Lung (tissue), 12 donors: ENCODE data around the gene NDUFB11. TPM values are rescaled to one million over a fixed set of nuclear protein-coding genes. Genes with fewer than 3 reads are reported as not detected.

Source experiments
- ATAC-seq: fragments of 200-7000 bp; cut with Tn5 transposase; one replicate; pipeline ENCODE4 v1.9.1; 2020; ENCODE audit warnings: moderate number of reproducible peaks; ENCODE audit not compliant: insufficient read depth, low FRiP score
- DNase-seq, 3 donors: peaks; one replicate each; pipeline ENCODE4 v3.0.0-alpha.2; 2013 to 2017
- H3K27ac ChIP-seq, 2 donors: one replicate each; pipeline ENCODE4 v1.5.1; 2013; ENCODE audit warnings: mild to moderate bottlenecking in 2 of 2, moderate library complexity in 2 of 2, control low read depth in 1 of 2, inconsistent platforms in 1 of 2, low read depth in 1 of 2, low read length in 1 of 2
- H3K27me3 ChIP-seq, 3 donors: one replicate each; pipeline ENCODE4 v1.5.1; 2013; ENCODE audit warnings: low read length in 2 of 3; ENCODE audit not compliant: control insufficient read depth in 3 of 3, insufficient read depth in 3 of 3
- H3K36me3 ChIP-seq, 4 donors: one replicate each; pipeline ENCODE4 v1.5.1; 2013; ENCODE audit warnings: low read length in 4 of 4, mild to moderate bottlenecking in 1 of 4, moderate library complexity in 1 of 4; ENCODE audit not compliant: control insufficient read depth in 4 of 4, insufficient read depth in 4 of 4
- H3K4me1 ChIP-seq, 5 donors: one replicate each; pipeline ENCODE4 v1.5.1; 2013; ENCODE audit warnings: low read length in 5 of 5, mild to moderate bottlenecking in 2 of 5, moderate library complexity in 1 of 5; ENCODE audit not compliant: control insufficient read depth in 5 of 5, insufficient read depth in 5 of 5
- H3K4me3 ChIP-seq: one replicate; pipeline ENCODE4 v1.5.1; 2013; ENCODE audit warnings: mild to moderate bottlenecking, control low read depth, moderate library complexity
- H3K9ac ChIP-seq, 2 donors: one replicate each; pipeline ENCODE4 v1.5.1; 2013; ENCODE audit warnings: low read length in 2 of 2, control low read depth in 1 of 2; ENCODE audit not compliant: insufficient read depth in 1 of 2
- H3K9me3 ChIP-seq, 4 donors: one replicate each; pipeline ENCODE4 v1.5.1; 2013; ENCODE audit warnings: low read length in 3 of 4, mild to moderate bottlenecking in 1 of 4, moderate library complexity in 1 of 4; ENCODE audit not compliant: control insufficient read depth in 4 of 4, insufficient read depth in 3 of 4
- WGBS, 2 donors: extraction: QIAGEN DNeasy Blood & Tissue Kit; methylation state at CpG; one replicate each; pipeline ENCODE4 v1.1.7; 2013; 5-methylcytosine and 5-hydroxymethylcytosine counted together
- polyA plus RNA-seq, 2 donors: library from polyadenylated mRNA; stranded (reverse); fragments of 200-250 nt; gene quantifications; one replicate each; pipeline ENCODE4 v1.2.1, GENCODE V29; 2013
- total RNA-seq, 2 donors: library from RNA; depleted of rRNA in 1 of 2; stranded (reverse); fragments of >200 nt in 1 of 2; gene quantifications; one replicate each; pipeline ENCODE4 v1.2.1, GENCODE V29; 2014 to 2021
- TF ChIP-seq, protein P1 (sequence below): IDR thresholded peaks from 2 replicates; pipeline ENCODE4 v1.5.1; 2012; ENCODE audit warnings: mild to moderate bottlenecking; ENCODE audit errors: control extremely low read depth, extremely low read depth
- donor health status: control.
- donor health status: control.
- donor health status: Bipolar disorder and iron deficiency.
- donor health status: healthy.
- donor health status: DM: yes; HTN: yes; CAD: no.

NDUFB11 gene
- total and polyA plus RNA-seq, 4 donors: 69.7 to 96.0 (median 76.0) TPM

DNA sequence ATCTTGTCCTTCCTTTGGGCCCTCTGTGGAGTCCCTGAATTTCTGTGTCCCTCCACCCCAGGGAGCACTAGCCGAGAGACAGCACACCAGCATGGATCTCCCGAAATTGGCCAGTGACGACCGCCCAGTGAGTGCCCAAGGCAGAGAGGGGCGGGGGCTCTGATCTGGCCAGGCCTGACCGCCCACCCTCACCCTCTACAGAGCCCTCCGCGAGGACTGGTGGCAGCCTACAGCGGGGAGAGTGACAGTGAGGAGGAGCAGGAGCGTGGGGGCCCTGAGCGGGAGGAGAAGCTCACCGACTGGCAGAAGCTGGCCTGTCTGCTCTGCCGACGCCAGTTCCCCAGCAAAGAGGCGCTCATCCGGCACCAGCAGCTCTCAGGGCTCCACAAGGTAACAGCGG, 40.7 kb upstream of the NDUFB11 start:
- peaks cover 0 to 28% (median 3%) of the 10 kb centered on the region in 4 donors for H3K36me3 ChIP-seq
- WGBS, 2 donors: 84 to 96% methylated on average over 13 to 17 of the region's 17 CpGs
- H3K9ac ChIP-seq: no peak overlapping the region
- peaks cover 0 to 34% (median 12%) of the 10 kb centered on the region in 3 donors for H3K27me3 ChIP-seq
- ATAC-seq (no peak), DNase-seq (no peak)
- TF ChIP-seq, protein P1, sequence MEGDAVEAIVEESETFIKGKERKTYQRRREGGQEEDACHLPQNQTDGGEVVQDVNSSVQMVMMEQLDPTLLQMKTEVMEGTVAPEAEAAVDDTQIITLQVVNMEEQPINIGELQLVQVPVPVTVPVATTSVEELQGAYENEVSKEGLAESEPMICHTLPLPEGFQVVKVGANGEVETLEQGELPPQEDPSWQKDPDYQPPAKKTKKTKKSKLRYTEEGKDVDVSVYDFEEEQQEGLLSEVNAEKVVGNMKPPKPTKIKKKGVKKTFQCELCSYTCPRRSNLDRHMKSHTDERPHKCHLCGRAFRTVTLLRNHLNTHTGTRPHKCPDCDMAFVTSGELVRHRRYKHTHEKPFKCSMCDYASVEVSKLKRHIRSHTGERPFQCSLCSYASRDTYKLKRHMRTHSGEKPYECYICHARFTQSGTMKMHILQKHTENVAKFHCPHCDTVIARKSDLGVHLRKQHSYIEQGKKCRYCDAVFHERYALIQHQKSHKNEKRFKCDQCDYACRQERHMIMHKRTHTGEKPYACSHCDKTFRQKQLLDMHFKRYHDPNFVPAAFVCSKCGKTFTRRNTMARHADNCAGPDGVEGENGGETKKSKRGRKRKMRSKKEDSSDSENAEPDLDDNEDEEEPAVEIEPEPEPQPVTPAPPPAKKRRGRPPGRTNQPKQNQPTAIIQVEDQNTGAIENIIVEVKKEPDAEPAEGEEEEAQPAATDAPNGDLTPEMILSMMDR: no peak
- no peak overlapping the region for H3K27ac ChIP-seq
- no peaks in the 10 kb centered on the region for H3K9me3 ChIP-seq
- H3K4me3 ChIP-seq: no peak overlapping the region
- no peaks in the 10 kb centered on the region for H3K4me1 ChIP-seq

DNA sequence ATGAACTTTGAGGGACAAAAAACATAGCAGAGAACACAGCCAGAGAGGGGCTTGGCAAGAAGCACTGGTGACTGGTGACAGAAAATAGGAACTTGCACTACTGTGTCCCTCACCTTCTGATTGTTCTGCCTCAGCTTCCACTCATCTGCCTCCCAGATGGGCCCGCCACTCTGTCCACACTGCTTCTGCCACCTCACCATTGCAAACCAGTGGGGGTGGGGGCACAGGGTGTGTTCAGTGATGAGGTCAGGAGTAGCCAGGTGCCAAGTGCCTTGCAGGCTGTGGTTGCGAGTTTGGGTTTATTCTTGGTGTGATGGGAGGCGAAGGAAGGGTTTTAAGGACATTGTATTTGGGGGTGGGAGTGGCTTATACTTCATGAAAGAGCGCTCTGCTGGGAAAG, 40.0 kb upstream of the NDUFB11 start:
- no peak for DNase-seq
- no peak overlapping the region for H3K9ac ChIP-seq
- no peak overlapping the region for H3K27ac ChIP-seq
- ATAC-seq: no peak
- TF ChIP-seq, protein P1: no peak
- WGBS, 2 donors: 87 to 98% methylated on average over 4 of the region's 4 CpGs
- no peaks in the 10 kb centered on the region for H3K9me3 ChIP-seq
- H3K27me3 ChIP-seq: peaks cover 0 to 34% (median 11%) of the 10 kb centered on the region in 3 donors
- H3K4me1 ChIP-seq: no peaks in the 10 kb centered on the region
- no peak overlapping the region for H3K4me3 ChIP-seq
- peaks cover 0 to 32% (median 4%) of the 10 kb centered on the region in 4 donors for H3K36me3 ChIP-seq

DNA sequence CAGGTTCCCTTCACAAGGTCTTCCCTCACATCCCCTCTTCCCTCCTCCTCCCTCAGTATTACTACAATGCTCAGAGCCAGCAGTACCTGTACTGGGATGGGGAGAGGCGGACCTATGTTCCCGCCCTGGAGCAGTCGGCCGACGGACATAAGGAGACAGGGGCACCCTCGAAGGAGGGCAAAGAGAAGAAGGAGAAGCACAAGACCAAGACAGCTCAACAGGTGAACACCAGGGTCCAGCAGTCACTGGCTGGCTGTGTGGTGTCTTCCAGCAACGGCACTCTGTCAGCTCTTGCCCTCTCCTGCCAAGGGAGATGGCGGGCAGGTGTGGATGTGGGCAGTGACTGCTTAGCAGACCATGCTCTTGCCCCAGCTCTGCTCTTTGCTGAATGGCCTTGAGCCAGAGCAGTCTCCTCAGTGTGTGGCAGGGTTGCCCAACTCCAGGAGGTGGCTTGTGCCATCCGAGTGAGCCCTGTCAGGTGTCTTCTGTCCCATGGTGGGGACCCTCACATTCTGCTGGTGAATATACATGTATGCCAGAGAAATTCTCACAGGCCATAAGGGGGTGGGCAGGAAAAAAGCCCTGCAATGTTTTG, 37.7 kb upstream of the NDUFB11 start:
- H3K36me3 ChIP-seq: peaks cover 0 to 41% (median 4%) of the 10 kb centered on the region in 4 donors
- no peak overlapping the region for H3K9ac ChIP-seq
- 88% methylated on average over 4 to 9 of the region's 9 CpGs for WGBS, 2 donors
- TF ChIP-seq, protein P1: no peak
- DNase-seq (no peak), ATAC-seq (no peak)
- peaks cover 0 to 38% (median 6%) of the 10 kb centered on the region in 3 donors for H3K27me3 ChIP-seq
- H3K9me3 ChIP-seq: no peaks in the 10 kb centered on the region
- no peak overlapping the region for H3K27ac ChIP-seq
- H3K4me3 ChIP-seq: no peak overlapping the region
- H3K4me1 ChIP-seq: no peaks in the 10 kb centered on the region

DNA sequence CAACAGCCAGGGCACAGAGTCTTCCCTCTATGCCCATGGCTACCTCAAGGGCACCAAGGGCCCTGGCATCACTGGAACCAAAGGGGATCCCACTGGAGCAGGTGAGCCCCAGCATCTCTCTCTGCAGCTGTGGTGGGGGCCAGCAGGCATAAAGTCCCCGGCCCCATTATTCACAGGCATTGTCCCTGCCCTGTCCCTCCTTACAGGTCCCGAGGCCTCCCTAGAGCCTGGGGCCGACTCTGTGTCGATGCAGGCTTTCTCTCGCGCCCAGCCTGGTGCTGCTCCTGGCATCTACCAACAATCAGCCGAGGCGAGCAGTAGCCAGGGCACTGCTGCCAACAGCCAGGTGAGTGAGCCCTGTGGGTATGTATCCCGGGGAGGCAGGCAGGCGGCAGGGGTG, 36.8 kb upstream of the NDUFB11 start:
- no peaks in the 10 kb centered on the region for H3K4me1 ChIP-seq
- peaks cover 0 to 43% (median 7%) of the 10 kb centered on the region in 4 donors for H3K36me3 ChIP-seq
- no peak overlapping the region for H3K4me3 ChIP-seq
- TF ChIP-seq, protein P1: no peak
- H3K27me3 ChIP-seq: peaks cover 0 to 39% (median 6%) of the 10 kb centered on the region in 3 donors
- DNase-seq (no peak), ATAC-seq (no peak)
- no peak overlapping the region for H3K27ac ChIP-seq
- no peak overlapping the region for H3K9ac ChIP-seq
- 93 to 100% methylated on average over 7 to 10 of the region's 10 CpGs for WGBS, 2 donors
- peaks cover 0 to under 1% (median 0%) of the 10 kb centered on the region in 4 donors for H3K9me3 ChIP-seq
